Inferior parietal cortex (tissue), 1 donor: ENCODE data around the gene ODC1.
"Not testable (repeated sequence)": the region's sequence is repeated elsewhere in the genome, so short reads cannot be mapped to it uniquely, and the experiment has no call there.

ENCODE experiments used
- DNase-seq: peaks from one replicate; pipeline ENCODE4 v3.0.0-alpha.2; 2016; ENCODE audit errors: extremely low spot score

ODC1 gene

GRCh38 chr2:10478916-10479315 lies 30.8 kb upstream of the ODC1 start:
- DNase-seq = no peak

GRCh38 chr2:10478298-10478625 lies 30.1 kb upstream of the ODC1 start:
- no peak for DNase-seq

- no peak for DNase-seq
Observed at GRCh38 chr2:10477443-10478297, 29.5 kb upstream of the ODC1 start.

- DNase-seq = no peak
Observed at GRCh38 chr2:10476723-10477442, 28.8 kb upstream of the ODC1 start.

- DNase-seq = no peak
Observed at GRCh38 chr2:10475811-10476660, 27.9 kb upstream of the ODC1 start.

GRCh38 chr2:10475221-10475722 lies 27.1 kb upstream of the ODC1 start:
- DNase-seq = no peak

GRCh38 chr2:10473121-10473756 lies 25.1 kb upstream of the ODC1 start:
- no peak for DNase-seq

GRCh38 chr2:10471955-10472354 lies 23.8 kb upstream of the ODC1 start:
- no peak for DNase-seq

GRCh38 chr2:10471046-10471571 lies 23.0 kb upstream of the ODC1 start:
- DNase-seq = no peak

GRCh38 chr2:10469955-10470608 lies 22.0 kb upstream of the ODC1 start:
- DNase-seq = no peak

GRCh38 chr2:10469301-10469700 lies 21.2 kb upstream of the ODC1 start:
- no peak for DNase-seq

GRCh38 chr2:10467401-10467800 lies 19.3 kb upstream of the ODC1 start:
- no peak for DNase-seq

- no peak for DNase-seq
Observed at GRCh38 chr2:10466801-10467200, 18.7 kb upstream of the ODC1 start.

- no peak for DNase-seq
Observed at GRCh38 chr2:10465910-10466309, 17.8 kb upstream of the ODC1 start.

GRCh38 chr2:10462178-10463083 lies 14.3 kb upstream of the ODC1 start:
- DNase-seq = no peak

GRCh38 chr2:10460366-10460796 lies 12.3 kb upstream of the ODC1 start:
- DNase-seq = no peak

GRCh38 chr2:10457846-10458598 lies 9.9 kb upstream of the ODC1 start:
- no peak for DNase-seq

GRCh38 chr2:10457195-10457594 lies 9.1 kb upstream of the ODC1 start:
- not testable (repeated sequence) for DNase-seq

- no peak for DNase-seq
Observed at GRCh38 chr2:10454505-10454904, 6.4 kb upstream of the ODC1 start.
